Large intestine (tissue), 3 donors: Measurements from ENCODE around the gene AIG1. TPM values are rescaled to one million over a fixed set of nuclear protein-coding genes. Genes with fewer than 3 reads are reported as not detected.
A peak's percentile ranks its signal among the peaks of the same experiment; 100 is the strongest.
"Not testable (repeated sequence)": the region's sequence is repeated elsewhere in the genome, so short reads cannot be mapped to it uniquely, and the experiment has no call there.

Source experiments
- DNase-seq, 2 donors: peaks; one replicate each; pipeline versions ENCODE4 v3.0.0 to v3.0.0-alpha.2; 2013
- H3K27ac ChIP-seq: one replicate; pipeline ENCODE4 v1.5.1; 2013; ENCODE audit warnings: low read length
- H3K27me3 ChIP-seq: 2 replicates; pipeline ENCODE4 v1.6.1; 2013; ENCODE audit warnings: low read length; ENCODE audit not compliant: control insufficient read depth, insufficient read depth
- H3K36me3 ChIP-seq: 2 replicates; pipeline ENCODE4 v1.6.1; 2013; ENCODE audit warnings: low read length; ENCODE audit not compliant: control insufficient read depth, insufficient read depth
- H3K4me1 ChIP-seq: one replicate; pipeline ENCODE4 v1.6.1; 2013; ENCODE audit warnings: low read length; ENCODE audit not compliant: control insufficient read depth, insufficient read depth
- H3K4me3 ChIP-seq: one replicate; pipeline ENCODE4 v1.5.1; 2013; ENCODE audit warnings: low read length
- H3K9me3 ChIP-seq: one replicate; pipeline ENCODE4 v1.6.1; 2013; ENCODE audit warnings: mild to moderate bottlenecking, low read depth, low read length, moderate library complexity; ENCODE audit not compliant: control insufficient read depth
- WGBS: methylation state at CpG from one replicate; pipeline ENCODE4 v1.1.5; 2013; ENCODE audit warnings: low lambda C conversion rate; ENCODE audit not compliant: insufficient coverage; 5-methylcytosine and 5-hydroxymethylcytosine counted together
- polyA plus RNA-seq: library from polyadenylated mRNA; unstranded; fragments of 120-200 nt; gene quantifications from one replicate; pipeline ENCODE4 v1.2.1, GENCODE V29; 2013

Gene AIG1
- polyA plus RNA-seq, 1 donor, result 180 TPM

- Histone ChIP-seq H3K27me3 (no peaks in the 10 kb centered on the region), H3K36me3 (no peaks in the 10 kb centered on the region), H3K4me1 (peaks cover 34% of the 10 kb centered on the region), H3K27ac (peak overlapping the region; percentile 98), H3K4me3 (no peak overlapping the region), H3K9me3 (peaks cover 10% of the 10 kb centered on the region)
- WGBS, result 38% methylated on average over 1 of the region's 1 CpG
- peak; percentile 66 to 90 for DNase-seq
These were observed 3.6 kb downstream of the AIG1 start for GRCh38 chr6:143064271-143064670.

- Histone ChIP-seq H3K27ac (peak overlapping the region; percentile 98), H3K4me3 (no peak overlapping the region), H3K9me3 (peaks cover 10% of the 10 kb centered on the region), H3K36me3 (no peaks in the 10 kb centered on the region), H3K4me1 (peaks cover 31% of the 10 kb centered on the region), H3K27me3 (no peaks in the 10 kb centered on the region)
- peak; percentile 70 to 87 for DNase-seq
- WGBS, result no CpG with 5 or more reads among the region's 4 CpGs
These were observed 4.4 kb downstream of the AIG1 start for GRCh38 chr6:143064951-143065683.

- Histone ChIP-seq H3K9me3 (peaks cover 10% of the 10 kb centered on the region), H3K36me3 (no peaks in the 10 kb centered on the region), H3K27me3 (no peaks in the 10 kb centered on the region), H3K4me3 (no peak overlapping the region), H3K4me1 (peaks cover 17% of the 10 kb centered on the region), H3K27ac (no peak overlapping the region)
- DNase-seq, result peak in 1 of 2 donors; percentile 5
- WGBS, result no CpG with 5 or more reads among the region's 1 CpG
These were observed 7.3 kb downstream of the AIG1 start for GRCh38 chr6:143068001-143068400.

GRCh38 chr6:143074101-143074500, 13.4 kb downstream of the AIG1 start:
- Histone ChIP-seq H3K27ac (no peak overlapping the region), H3K9me3 (peaks cover 11% of the 10 kb centered on the region), H3K27me3 (no peaks in the 10 kb centered on the region), H3K4me3 (no peak overlapping the region), H3K4me1 (peaks cover 3% of the 10 kb centered on the region), H3K36me3 (no peaks in the 10 kb centered on the region)
- 94% methylated on average over 3 of the region's 3 CpGs for WGBS
- DNase-seq, result no peak

- no peak overlapping the region for H3K4me3 ChIP-seq
- no peaks in the 10 kb centered on the region for H3K36me3 ChIP-seq
- DNase-seq, result no peak
- H3K4me1 ChIP-seq, result peaks cover 7% of the 10 kb centered on the region
- H3K27ac ChIP-seq, result peak overlapping the region; percentile 2
- 0% methylated on average over 1 of the region's 3 CpGs for WGBS
- peaks cover 11% of the 10 kb centered on the region for H3K9me3 ChIP-seq
- H3K27me3 ChIP-seq, result no peaks in the 10 kb centered on the region
These were observed 14.1 kb downstream of the AIG1 start for GRCh38 chr6:143074670-143075318.

GRCh38 chr6:143078468-143079324, 18.0 kb downstream of the AIG1 start:
- WGBS, result 74% methylated on average over 3 of the region's 6 CpGs
- peaks cover 7% of the 10 kb centered on the region for H3K4me1 ChIP-seq
- H3K27me3 ChIP-seq, result no peaks in the 10 kb centered on the region
- no peak for DNase-seq
- H3K36me3 ChIP-seq, result no peaks in the 10 kb centered on the region
- H3K4me3 ChIP-seq, result no peak overlapping the region
- H3K9me3 ChIP-seq, result peaks cover 9% of the 10 kb centered on the region
- no peak overlapping the region for H3K27ac ChIP-seq

- DNase-seq, result peak in 1 of 2 donors; percentile 9
- Histone ChIP-seq H3K9me3 (peaks cover 5% of the 10 kb centered on the region), H3K27me3 (no peaks in the 10 kb centered on the region), H3K36me3 (no peaks in the 10 kb centered on the region), H3K27ac (no peak overlapping the region), H3K4me3 (no peak overlapping the region), H3K4me1 (peaks cover 7% of the 10 kb centered on the region)
These were observed 18.6 kb downstream of the AIG1 start for GRCh38 chr6:143079325-143079640.

- not testable (repeated sequence) for H3K36me3 ChIP-seq, H3K27me3 ChIP-seq, H3K4me3 ChIP-seq, H3K4me1 ChIP-seq, H3K9me3 ChIP-seq, DNase-seq, H3K27ac ChIP-seq
- no CpG with 5 or more reads among the region's 9 CpGs for WGBS
These were observed 21.6 kb downstream of the AIG1 start for GRCh38 chr6:143082274-143082673.

GRCh38 chr6:143084019-143084418, 23.3 kb downstream of the AIG1 start:
- not testable (repeated sequence) for H3K27ac ChIP-seq, H3K27me3 ChIP-seq, H3K4me1 ChIP-seq, H3K9me3 ChIP-seq, DNase-seq, H3K36me3 ChIP-seq, H3K4me3 ChIP-seq
- no CpG with 5 or more reads among the region's 8 CpGs for WGBS

- no CpG with 5 or more reads among the region's 11 CpGs for WGBS
- not testable (repeated sequence) for H3K27me3 ChIP-seq, DNase-seq, H3K36me3 ChIP-seq, H3K9me3 ChIP-seq, H3K4me3 ChIP-seq, H3K4me1 ChIP-seq, H3K27ac ChIP-seq
These were observed 26.6 kb downstream of the AIG1 start for GRCh38 chr6:143087335-143087734.
